BE2C (cell line): ENCODE measurements around the gene MCM9.
A peak's percentile ranks its signal among the peaks of the same experiment; 100 is the strongest.

ENCODE experiments used
- DNase-seq: peaks from one replicate; pipeline ENCODE4 v3.0.0-alpha.2; 2020
- H3K27me3 ChIP-seq: fragments of 250-450 bp; sonication (Bioruptor Pico); 2 replicates; pipeline ENCODE4 v1.5.1; 2020; ENCODE audit warnings: mild to moderate bottlenecking
- H3K36me3 ChIP-seq: fragments of 250-450 bp; sonication (Bioruptor Pico); 2 replicates; pipeline ENCODE4 v1.5.1; 2020; ENCODE audit warnings: mild to moderate bottlenecking
- H3K4me1 ChIP-seq: fragments of 250-450 bp; sonication (Bioruptor Pico); 2 replicates; pipeline ENCODE4 v1.5.1; 2020
- H3K4me3 ChIP-seq: 2 replicates; pipeline ENCODE4 v1.5.1; 2011; ENCODE audit warnings: low read depth, low read length
- H3K9me3 ChIP-seq: fragments of 250-450 bp; sonication (Bioruptor Pico); 2 replicates; pipeline ENCODE4 v1.5.1; 2020
- TF ChIP-seq, protein P1 (sequence below): IDR thresholded peaks from 2 replicates; pipeline ENCODE4 v1.5.1; 2012; ENCODE audit warnings: mild to moderate bottlenecking, low read depth, low read length

The MCM9 gene

GRCh38 chr6:118903138-118903537, 31.8 kb downstream of the MCM9 start:
- TF ChIP-seq, protein P1, sequence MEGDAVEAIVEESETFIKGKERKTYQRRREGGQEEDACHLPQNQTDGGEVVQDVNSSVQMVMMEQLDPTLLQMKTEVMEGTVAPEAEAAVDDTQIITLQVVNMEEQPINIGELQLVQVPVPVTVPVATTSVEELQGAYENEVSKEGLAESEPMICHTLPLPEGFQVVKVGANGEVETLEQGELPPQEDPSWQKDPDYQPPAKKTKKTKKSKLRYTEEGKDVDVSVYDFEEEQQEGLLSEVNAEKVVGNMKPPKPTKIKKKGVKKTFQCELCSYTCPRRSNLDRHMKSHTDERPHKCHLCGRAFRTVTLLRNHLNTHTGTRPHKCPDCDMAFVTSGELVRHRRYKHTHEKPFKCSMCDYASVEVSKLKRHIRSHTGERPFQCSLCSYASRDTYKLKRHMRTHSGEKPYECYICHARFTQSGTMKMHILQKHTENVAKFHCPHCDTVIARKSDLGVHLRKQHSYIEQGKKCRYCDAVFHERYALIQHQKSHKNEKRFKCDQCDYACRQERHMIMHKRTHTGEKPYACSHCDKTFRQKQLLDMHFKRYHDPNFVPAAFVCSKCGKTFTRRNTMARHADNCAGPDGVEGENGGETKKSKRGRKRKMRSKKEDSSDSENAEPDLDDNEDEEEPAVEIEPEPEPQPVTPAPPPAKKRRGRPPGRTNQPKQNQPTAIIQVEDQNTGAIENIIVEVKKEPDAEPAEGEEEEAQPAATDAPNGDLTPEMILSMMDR: no peak
- Histone ChIP-seq H3K4me1 (peaks cover 12% of the 10 kb centered on the region), H3K9me3 (no peaks in the 10 kb centered on the region), H3K4me3 (no peak overlapping the region), H3K36me3 (peaks cover 62% of the 10 kb centered on the region), H3K27me3 (no peaks in the 10 kb centered on the region)
- DNase-seq: no peak

- DNase-seq: no peak
- Histone ChIP-seq H3K36me3 (peaks cover 58% of the 10 kb centered on the region), H3K4me3 (no peak overlapping the region), H3K9me3 (no peaks in the 10 kb centered on the region), H3K4me1 (peaks cover 12% of the 10 kb centered on the region), H3K27me3 (no peaks in the 10 kb centered on the region)
- TF ChIP-seq, protein P1: no peak
Measured at GRCh38 chr6:118902726-118903125, 32.2 kb downstream of the MCM9 start.

DNA sequence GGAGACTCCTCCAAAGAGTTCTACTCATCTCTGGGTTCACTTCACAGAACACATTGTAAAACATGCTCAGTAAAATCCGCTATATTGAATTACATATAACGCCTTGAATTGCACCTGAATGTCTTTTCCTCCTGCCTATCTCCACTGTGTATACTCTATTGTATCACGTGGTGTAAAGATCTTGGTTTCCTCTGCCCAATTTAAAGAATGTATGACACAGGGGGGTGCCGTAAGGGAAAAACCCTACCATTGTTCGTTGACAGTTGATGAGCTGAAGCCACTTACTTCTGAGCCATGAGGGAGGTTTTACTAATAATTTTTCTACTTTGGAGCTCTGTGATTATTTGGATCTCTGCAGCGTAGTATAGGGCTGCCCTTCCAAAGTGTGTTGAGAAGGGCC, 35.0 kb downstream of the MCM9 start:
- no peak for DNase-seq
- TF ChIP-seq, protein P1: no peak
- H3K27me3 ChIP-seq: no peaks in the 10 kb centered on the region
- no peak overlapping the region for H3K4me3 ChIP-seq
- peaks cover 12% of the 10 kb centered on the region for H3K4me1 ChIP-seq
- no peaks in the 10 kb centered on the region for H3K9me3 ChIP-seq
- H3K36me3 ChIP-seq: peaks cover 45% of the 10 kb centered on the region

- H3K4me3 ChIP-seq: no peak overlapping the region
- DNase-seq: no peak
- H3K9me3 ChIP-seq: no peaks in the 10 kb centered on the region
- peaks cover 24% of the 10 kb centered on the region for H3K36me3 ChIP-seq
- no peaks in the 10 kb centered on the region for H3K27me3 ChIP-seq
- TF ChIP-seq, protein P1: no peak
- H3K4me1 ChIP-seq: peaks cover 12% of the 10 kb centered on the region
Measured at GRCh38 chr6:118897386-118897785, 37.6 kb downstream of the MCM9 start.

DNA sequence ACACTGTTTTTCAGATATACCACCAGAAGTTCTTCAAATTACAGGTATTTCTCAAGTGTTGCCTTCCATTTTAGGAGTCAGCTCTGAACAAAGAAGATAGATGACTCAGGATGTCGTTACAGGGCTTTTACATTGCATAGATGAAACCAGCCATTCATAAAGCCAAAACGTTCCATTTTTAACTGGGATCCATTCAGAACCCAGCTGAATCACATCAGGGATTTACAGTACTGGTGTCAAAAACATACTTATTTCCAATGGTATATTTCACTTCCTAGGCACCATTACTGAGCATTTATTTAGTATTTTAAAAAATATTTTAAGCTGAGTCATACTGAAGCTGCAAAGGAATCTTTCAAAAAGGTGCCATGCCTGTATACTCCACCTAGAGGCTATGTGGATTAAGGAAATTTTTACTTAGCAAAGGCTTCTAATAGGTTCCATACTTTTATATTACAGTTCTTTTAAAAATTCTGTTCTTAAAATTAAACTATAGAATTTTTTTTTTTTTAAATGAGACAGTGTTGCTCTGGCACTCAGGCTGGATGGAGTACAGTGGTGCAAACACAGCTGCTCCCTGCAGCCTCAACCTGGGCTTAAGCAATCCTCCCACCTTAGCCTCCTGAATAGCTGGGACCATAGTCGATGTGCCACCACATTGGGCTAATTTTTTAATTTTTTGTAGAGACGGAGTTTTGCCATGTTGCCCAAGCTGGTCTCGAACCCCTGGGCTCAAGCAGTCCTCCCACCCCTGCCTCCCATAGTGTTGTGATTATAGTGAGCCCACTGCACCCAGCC, 38.4 kb downstream of the MCM9 start:
- TF ChIP-seq, protein P1: peak; percentile 58
- Histone ChIP-seq H3K27me3 (no peaks in the 10 kb centered on the region), H3K9me3 (no peaks in the 10 kb centered on the region), H3K4me1 (peaks cover 12% of the 10 kb centered on the region), H3K36me3 (peaks cover 15% of the 10 kb centered on the region), H3K4me3 (peak overlapping the region; percentile 97)
- DNase-seq: no peak

DNA sequence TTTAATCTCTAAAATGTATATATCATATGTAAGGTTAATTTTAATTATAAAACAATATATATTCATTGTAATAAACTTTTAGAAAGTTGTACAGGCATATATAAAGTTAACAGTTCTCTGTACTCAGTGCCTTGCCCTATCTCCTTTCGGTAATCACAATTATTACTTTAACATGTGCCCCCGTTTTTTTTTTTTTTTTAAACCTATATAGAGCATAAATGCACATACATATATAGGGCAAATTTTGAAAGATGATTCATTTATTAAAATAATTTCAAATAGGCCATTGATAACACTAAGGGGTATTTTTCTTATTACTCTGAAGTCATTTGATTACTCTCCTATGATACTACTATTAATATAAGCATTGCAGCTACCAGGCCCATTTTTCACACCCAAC, 39.1 kb downstream of the MCM9 start:
- TF ChIP-seq, protein P1: no peak
- no peaks in the 10 kb centered on the region for H3K9me3 ChIP-seq
- H3K4me3 ChIP-seq: peak overlapping the region; percentile 97
- no peak for DNase-seq
- peaks cover 10% of the 10 kb centered on the region for H3K4me1 ChIP-seq
- no peaks in the 10 kb centered on the region for H3K27me3 ChIP-seq
- peaks cover 10% of the 10 kb centered on the region for H3K36me3 ChIP-seq
